NCI-H1417 treated with DMSO at 0.1 percent for 48 hours (cell line): Measurements from ENCODE around the gene CARHSP1.
A peak's percentile ranks its signal among the peaks of the same experiment; 100 is the strongest.
"Not testable (repeated sequence)": the region's sequence is repeated elsewhere in the genome, so short reads cannot be mapped to it uniquely, and the experiment has no call there.

Experiments used
- DNase-seq: peaks from one replicate; lab custom pipeline; 2025; lab: John Stamatoyannopoulos, UW

CARHSP1 gene

DNA sequence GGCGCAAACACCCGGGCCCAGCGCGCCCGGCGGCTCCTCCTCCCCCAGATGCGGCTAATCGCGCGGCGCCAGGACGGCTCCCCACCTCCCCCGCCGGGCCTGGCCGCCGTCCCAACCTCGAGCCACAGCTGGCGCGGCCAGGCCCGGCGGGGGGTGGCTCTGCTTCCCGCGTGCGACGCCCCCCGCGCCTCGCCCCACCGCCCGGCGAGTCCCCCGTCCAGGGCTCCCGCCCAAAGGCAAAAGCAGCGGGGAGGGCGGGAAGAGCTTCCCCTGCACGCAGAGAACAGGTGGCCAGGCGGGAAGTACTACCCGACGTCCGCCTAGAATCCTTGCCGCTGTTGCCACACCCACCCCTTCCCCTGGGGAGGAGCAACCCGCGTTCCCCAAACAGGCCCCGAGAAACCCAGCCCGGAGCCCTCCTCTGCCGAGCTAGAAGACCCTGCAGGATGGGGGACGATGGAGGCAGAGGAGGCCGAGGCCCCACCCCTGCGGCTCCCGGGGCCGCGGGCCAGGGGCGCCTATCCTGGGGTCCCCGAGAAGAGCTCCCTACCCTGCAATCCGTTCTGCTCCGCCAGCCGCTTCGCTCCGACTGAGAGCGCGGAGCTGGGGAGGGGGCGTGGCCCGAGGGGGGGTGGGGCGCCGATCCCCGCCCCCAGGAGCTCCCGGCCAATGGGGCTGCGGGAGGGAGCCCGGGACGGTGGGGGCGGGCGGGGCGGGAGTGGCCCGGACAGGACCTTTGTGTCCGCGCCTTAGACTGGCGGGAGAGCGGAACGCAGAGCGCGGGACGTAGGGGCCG, at the start of gene CARHSP1:
TSS of gene CARHSP1 (minus strand) at position 591 of the 796 bp plus-strand sequence. CDS start 9,678 bp downstream, outside the sequence.
- peak; percentile 56 for DNase-seq

DNA sequence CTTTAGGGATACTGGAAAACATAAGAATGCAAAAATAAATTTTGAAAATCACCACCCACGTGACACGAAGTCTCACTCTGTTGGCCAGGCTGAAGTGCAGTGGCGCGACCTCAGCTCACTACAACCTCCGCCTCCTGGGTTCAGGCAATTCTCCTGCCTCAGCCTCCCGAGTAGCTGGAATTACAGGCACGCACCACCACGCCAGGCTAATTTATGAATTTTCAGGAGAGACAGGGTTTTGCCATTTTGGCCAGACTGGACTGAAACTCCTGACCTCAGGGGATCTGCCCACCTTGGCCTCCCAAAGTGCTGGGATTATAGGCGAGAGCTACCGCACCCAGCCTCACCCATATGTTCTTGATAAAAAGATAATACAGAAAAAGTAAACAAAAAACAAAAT, 48.5 kb upstream of the CARHSP1 start:
- not testable (repeated sequence) for DNase-seq

DNA sequence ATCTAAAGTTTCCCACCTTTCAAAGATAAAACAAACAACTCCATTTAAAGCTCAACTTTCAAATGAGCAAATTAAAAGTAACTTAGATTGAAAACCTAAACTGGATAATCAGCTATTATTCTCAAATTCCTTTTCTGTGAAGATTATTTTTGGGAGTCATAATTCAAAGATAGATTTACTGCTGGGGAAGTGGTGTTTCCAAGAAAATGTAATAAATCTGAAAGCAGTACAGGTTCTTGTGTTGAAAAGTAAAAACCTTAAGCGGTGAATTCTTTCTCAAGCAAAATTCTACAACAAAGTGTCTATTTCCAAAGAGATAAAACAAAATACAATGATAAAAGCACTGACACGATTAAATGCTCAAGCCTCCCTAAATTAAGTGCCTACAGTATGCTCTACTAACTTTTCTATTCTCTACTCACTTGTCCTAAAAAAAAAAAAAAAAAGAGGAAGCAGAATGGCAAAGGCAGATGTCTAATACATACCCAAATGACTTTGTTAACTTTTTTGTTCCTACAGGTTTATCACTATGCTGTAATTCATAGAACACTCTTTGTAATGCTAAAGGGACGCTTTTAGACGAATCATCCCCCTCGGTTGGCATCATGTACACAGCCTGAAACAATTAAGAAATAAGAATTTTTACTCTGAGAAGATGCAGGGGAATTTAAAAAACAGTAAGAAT, 47.9 kb upstream of the CARHSP1 start:
- DNase-seq, result no peak

DNA sequence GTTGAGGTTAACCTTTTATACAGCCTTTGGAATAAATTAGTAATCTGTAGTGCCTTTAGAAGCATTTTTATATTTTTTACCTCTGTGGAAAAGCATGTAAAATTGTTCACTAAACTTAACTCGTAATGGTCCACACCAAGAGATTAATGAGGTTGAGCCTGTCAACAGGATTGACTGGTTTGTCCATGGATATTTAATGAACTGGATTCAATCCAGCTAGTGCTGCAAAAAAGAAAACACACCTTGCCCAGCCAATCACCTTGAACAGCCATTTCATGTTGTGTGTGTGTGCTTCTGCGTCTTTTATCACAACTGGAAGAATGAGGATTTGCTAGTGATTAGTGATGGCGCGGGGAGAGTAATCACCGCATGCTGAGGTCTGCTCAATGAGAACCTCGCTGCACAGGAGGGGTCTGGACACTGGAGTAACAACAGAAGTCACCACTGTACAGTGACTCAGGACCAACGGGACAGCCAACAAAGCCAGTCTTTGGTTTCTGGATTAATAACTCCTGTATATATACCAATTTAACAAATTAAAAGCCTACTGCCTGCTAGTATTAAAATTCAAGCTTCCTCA, 47.0 kb upstream of the CARHSP1 start:
- DNase-seq, result no peak

DNA sequence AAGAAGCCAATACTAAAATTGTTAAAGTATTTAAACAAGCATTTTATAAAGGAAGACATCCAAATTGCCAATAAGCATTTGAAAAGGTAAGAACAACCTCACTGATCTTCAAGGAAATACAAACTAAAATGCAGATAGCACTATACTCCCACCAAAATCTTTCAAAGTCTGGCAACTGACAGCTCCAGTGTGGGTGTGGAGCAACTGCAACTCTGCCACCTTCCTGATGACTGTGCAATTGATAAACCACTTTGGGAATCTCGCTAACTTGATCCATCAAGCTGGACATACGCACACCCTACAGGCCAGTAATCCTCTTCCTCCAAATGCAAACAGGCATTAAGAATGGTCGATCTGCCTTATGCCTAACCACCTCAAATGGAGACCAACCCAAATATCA, 45.3 kb upstream of the CARHSP1 start:
- no peak for DNase-seq

DNA sequence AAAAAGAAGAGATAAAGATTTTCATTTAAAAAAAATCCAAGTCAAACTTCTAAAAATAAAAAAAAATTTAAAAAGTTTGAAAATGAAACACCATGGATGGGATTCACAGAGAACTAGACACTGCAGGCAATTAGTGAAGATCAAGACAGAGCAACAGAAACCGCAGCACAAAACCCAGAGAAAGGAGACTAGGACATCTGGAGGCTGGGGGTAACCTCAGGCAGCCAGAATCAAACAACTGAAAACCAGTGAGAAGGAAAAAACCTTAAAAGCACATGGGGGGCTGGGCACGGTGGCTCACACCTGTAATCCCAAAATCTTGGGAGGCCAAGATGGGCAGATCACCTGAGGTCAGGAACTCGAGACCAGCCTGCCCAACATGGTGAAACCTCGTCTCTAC, 44.0 kb upstream of the CARHSP1 start:
- DNase-seq, result no peak

DNA sequence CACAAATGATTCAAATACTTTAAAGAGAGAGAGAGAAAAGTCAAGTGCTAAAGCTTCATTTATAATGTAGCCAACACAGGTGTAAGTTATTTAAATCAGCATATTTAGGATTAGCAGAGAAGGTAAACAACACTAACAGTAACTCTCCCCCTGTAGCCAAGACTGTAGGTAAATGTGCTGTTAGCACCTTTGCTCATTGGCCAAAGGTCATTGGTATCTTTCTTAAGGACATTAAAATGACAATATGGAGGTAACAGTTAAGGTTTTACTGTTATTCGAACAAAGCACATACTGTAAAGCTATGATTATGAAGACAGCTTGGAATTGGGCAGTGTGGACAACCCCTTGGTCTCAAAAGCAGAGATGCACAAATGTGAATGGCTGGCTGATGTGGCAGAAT, 42.0 kb upstream of the CARHSP1 start:
- DNase-seq, result no peak

DNA sequence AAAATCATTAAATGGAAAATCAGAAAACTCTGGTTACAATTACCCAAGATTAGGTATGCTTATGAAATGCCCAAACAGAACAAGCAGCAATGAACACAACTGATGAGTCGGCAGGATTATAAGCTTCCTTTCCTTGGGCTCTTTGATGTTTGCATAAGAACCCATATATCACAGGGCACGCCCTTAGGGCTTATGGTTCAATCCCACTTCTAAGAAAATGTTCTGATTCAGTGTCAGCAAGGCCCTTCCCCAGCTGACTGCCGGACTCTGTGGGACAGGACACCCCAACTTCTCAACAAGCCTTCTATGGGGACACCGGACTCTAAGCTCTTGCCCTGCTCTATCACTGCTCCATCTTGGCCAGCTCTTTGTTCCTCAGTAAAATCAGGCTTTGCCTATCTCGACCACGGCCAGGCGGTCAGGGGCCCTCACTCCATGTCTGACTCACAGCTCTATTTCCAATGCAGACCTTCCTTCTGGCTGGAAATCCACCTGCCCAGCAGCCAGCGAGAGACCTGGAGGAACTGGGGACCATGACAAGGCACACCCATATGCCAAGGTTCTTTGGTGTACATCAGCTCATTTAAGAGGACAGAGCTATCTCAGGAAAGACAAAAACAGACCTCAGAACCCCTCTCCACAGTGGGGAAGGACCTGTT, 40.1 kb upstream of the CARHSP1 start:
- no peak for DNase-seq

DNA sequence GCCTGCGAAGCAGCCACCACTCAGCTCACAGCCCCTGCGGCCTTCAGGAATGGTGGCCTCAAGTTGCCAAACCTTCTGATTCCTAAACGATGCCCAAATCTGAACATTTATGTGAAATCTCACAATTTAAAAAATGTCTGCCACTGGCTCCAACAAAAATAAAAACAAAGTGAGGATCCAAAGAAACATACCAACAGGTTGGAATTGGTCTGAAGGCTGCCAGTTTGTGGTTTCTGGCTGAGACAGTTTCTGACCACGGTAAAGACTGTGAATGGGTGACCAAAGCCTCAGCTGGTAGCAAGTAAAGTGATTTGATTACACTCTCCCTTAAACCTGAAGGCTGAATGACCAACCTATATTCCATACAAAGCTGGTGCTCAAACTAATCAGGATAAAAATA, 38.3 kb upstream of the CARHSP1 start:
- DNase-seq, result no peak

DNA sequence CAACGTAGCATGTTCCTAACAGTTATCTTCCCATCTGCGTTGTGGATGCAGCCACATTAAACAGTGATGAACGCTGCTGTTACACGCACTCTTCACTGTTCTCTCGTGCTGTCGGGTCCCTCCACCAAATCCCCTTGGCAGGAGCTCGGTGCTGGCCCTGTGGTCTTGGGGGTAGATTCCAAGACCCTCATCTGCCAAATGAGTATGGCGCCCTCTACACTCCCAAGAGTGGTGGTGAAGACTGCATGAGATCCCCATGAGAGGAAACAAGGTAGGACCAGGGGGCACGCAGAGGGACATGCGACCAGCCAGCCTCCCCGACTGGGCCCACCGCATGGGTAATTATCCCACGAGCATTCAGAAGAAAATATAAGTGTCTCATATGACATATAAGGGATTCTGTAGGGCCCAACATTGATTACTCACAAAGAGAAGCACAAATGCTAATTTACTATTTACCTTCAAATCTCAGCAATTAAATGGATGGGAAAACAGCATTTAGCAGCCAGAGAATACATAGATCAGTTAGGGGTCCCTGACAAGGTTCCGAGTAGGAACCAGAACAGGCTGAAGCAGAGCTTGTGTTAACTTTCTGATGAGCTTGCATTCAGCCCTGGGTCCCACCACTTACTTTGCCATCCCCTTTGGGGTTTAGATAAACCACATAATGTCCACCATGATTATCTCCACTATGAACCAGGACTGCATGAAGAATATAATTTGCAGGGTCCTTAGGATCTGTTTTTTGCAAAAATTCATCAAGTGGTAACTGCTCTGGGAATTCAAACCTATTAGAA, 37.2 kb upstream of the CARHSP1 start:
- no peak for DNase-seq

DNA sequence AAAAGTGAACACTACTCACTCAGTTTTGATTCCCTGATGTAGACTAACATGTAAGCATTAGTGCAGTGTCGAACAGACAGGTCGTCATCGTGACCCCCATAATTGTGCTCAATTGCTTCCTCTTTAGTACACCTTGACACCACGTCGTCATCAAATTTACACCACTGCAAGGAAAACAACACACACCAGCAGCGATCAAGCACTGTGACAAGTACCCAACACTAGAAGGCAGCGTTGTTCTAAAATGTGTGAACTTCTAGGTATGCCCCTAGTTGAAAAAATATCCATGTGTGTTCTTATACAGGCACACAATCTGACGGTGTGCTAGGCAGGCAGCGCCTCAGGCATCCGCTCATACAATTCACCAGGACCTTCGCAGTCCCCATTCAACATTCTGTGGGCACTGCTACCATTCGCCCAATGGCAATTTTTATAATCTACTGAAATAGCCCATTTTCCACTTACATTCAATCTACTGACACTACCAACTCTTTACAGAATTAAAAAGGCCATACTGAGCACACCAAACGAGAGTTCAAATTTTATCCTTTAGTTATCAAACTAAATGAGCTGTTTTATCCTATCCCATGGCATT, 36.5 kb upstream of the CARHSP1 start:
- no peak for DNase-seq

DNA sequence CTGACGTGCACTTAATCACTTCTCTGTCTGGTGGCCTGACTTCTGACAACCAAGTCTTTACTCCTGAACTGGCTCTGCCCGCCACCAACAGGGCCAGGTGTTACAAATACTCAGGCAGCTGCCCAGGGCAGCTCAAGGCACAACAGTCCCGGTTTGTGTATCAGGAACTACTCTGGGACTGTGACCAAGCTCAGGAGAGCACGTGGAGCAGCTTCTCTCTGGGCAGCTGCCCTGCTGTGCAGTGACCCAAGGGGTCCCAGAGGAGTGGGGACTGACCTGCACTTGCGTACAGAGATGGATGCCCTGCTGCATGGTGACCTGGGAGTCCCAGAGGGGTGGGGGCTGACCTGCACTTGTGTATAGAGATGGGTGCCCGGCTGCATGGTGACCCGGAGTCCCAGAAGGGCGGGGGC, 35.2 kb upstream of the CARHSP1 start:
- DNase-seq, result no peak

DNA sequence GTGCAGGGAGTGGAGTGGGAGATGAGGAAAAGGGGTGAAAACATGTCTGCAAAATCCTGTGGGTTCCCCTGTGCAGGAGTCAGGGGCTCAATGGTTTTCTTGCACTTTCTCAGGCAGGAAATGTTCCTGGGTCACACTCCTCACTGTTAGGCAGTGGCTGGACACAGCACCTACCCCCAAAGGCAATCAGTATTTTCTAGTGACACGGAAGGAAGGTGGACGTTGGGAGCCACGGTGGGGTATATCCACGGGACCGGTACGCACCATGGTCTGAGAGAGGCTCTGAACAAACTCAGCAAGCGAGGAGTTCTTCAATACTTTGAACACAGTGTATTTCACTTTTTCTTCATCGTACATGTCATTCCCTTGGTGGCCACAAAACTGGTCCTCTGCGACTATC, 34.2 kb upstream of the CARHSP1 start:
- DNase-seq, result no peak

DNA sequence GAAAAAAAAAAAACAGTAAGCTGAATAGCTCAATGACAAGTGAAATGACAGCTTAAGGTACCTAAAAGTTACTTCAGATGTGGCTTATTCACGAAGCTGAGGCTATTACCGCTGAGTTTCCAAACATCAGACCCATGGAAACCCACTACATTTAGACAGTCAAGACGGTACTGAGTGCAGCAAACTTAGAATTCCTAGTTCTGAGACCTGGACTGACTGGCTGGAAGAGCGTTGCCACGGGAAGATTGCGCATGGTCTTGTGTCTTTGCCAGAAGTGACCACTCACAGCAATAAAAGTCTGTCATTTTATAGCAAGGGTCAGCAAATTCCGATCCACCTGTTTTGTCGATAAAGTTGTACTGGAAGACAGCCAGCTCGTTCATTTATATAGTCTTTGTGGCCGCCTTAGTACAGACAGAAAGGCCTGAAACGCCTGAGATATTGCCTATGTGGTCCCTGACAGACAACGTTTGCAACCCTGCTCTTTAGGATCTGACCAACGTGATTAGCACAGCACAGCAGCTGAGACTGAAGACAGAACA, 32.6 kb upstream of the CARHSP1 start:
- DNase-seq, result no peak

DNA sequence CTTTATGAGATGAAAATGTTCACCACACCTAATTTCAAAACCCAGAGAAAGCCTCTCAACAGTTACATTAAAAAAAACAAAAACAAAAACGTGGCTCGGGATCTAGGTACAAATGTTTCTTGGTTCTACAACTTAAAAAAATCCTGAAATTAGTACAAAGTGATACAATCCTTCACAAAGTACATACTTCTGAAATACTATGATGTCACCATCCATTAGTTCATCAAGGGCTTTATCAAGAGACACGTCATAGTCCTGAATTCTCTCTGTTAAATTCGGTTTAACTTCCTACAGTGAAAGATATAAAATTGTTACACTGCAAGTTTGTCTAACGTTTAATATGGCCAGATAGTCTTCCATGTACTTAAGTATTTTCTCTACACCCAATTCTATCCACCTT, 31.5 kb upstream of the CARHSP1 start:
- no peak for DNase-seq

DNA sequence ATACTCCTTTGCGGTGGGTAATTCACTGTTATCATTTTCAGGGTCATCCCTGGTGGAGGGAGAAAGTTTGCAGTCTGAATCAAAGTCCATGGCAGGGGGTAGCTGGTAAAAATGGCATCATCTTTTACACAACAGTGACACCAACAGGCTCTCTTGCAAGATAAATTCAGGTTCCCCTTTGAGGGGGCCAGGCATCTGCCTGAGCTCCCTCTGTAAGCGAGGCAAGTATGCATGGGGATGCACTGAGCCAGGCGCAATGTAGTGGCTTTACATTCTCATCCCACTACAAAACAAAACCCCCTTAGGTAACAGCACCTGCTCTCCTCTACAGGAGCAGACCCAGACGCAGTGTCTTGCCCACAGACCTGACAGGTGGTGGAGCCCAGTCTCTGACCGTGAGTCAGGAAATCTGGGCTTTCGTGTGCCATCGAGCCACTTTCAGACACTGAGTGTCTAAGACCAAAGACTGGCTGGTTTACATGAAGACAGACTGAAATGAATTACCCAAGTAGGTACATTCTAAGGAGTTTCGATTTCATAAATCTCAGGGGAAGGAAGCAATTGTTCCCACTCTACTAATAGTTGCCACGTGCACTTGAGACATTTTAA, 31.0 kb upstream of the CARHSP1 start:
- DNase-seq, result no peak

DNA sequence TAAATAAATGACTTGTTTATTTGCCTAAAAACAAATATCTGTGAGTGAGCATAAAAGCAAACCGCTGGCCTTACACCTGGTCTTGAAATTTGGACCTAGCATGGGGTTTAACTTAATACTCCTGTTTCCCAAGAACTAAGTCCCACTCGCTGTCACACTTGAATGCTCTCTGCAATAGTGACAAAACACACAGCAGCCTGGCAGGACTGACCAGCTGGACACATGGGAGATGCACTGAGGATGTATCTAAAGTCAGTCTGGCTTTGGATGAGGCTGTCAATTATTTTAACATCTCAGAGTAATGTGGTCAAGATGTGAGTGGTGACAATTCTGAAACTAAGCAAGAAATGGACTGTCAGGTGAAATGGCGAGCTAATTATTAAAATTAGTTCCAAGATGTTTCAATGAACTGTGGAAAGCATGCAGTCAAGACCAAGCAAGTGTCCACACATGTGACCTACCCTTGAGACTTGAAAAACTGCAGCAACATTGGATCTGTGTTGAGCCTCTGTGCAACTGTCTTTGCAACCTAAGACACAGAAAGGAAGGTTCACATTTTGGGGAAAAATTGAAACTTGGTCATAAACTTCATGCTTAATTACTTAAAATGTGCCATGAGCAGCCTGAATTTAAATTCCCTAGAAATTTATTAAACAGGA, 30.0 kb upstream of the CARHSP1 start:
- no peak for DNase-seq

DNA sequence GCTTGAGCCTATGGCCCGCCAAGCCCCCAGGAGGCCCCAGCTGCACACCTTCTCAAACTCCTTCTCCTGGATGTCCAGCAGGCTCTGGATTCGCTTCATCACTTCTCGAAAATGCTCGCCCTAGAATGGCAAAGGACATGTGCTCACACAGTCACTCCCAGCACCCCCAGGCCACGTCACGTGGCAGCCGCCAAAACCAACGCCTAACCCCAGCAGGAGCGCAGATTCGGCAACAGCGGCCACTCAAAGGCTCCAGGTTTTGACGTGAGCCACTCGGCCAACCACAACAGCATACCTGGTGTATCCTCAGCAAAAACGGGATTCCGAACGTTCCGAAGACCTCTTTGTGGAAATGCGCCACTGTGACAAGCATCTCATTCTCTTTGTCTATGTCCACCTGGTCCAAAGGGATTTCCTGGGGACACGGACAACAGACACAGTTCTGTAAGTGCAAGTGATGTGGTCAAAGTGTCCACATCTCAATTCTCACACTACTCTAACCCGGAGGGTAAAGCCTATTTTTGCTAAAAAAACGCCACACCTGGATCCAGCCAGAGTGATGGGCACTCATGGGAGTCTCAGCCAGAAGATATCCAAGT, 26.0 kb upstream of the CARHSP1 start:
- DNase-seq, result no peak

DNA sequence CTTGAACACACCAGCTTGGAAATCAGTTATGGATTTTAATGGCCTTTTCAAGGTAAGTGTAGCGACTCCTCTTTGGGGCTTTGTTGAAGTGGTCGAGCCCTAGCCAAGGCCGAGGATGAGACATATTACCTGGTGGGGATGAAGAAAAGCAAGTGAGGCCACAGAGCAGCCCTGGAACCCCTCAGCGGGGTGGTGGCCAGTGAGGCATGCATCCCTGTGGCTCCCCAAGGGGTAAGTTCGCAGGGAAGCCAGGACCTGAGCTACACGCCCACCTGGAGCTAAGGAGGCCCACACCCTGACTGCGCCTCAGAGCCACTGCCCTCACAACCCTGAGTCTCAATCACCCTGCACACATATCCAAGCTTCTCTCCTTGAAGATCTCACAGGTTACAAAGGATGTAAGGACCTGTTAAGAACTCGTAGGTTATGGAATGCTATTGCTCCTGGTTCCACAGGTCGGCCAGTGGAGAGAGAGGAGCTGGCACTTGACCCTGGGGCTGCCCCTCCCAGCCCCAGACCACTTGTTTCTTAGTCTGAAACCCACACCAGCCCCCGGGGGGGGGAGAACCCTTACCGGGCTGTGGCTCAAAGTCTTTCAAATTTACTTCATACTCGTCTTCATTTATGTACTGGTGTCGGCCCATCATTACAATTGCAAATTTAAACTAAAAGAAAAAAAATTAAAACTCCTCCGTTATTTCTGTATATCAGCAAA, 25.3 kb upstream of the CARHSP1 start:
- DNase-seq, result no peak
